GM19463 (cell line): ENCODE results near the gene TGFBRAP1.

Experiments used
- ATAC-seq: cut with Tn5 transposase; IDR thresholded peaks from one replicate; pipeline ENCODE4 v1.9.1; 2021; ENCODE audit warnings: mild to moderate bottlenecking, moderate library complexity; ENCODE audit not compliant: unreplicated experiment

The TGFBRAP1 gene

GRCh38 chr2:105329561-105330495 lies at the start of gene TGFBRAP1:
TGFBRAP1 (minus strand) TSS chr2:105329735; CDS start chr2:105308301, 21,434 bp downstream.
- peak; percentile 80 for ATAC-seq

GRCh38 chr2:105378921-105379383 lies 49.4 kb upstream of the TGFBRAP1 start:
- no peak for ATAC-seq

- no peak for ATAC-seq
These were observed 48.8 kb upstream of the TGFBRAP1 start for GRCh38 chr2:105378276-105378840.

GRCh38 chr2:105377871-105378270 lies 48.3 kb upstream of the TGFBRAP1 start:
- no peak for ATAC-seq

- ATAC-seq: no peak
These were observed 47.3 kb upstream of the TGFBRAP1 start for GRCh38 chr2:105376789-105377240.

GRCh38 chr2:105376010-105376409 lies 46.5 kb upstream of the TGFBRAP1 start:
- no peak for ATAC-seq

GRCh38 chr2:105375001-105375561 lies 45.5 kb upstream of the TGFBRAP1 start:
- ATAC-seq: no peak

GRCh38 chr2:105373895-105374401 lies 44.4 kb upstream of the TGFBRAP1 start:
- peak; percentile 86 for ATAC-seq

- ATAC-seq: peak; percentile 15
These were observed 43.8 kb upstream of the TGFBRAP1 start for GRCh38 chr2:105373344-105373781.

- ATAC-seq: no peak
These were observed 42.3 kb upstream of the TGFBRAP1 start for GRCh38 chr2:105371810-105372209.

GRCh38 chr2:105371156-105371555 lies 41.6 kb upstream of the TGFBRAP1 start:
- no peak for ATAC-seq

GRCh38 chr2:105369777-105370690 lies 40.5 kb upstream of the TGFBRAP1 start:
- peak; percentile 84 for ATAC-seq

GRCh38 chr2:105368759-105369408 lies 39.3 kb upstream of the TGFBRAP1 start:
- ATAC-seq: no peak

- ATAC-seq: no peak
These were observed 35.7 kb upstream of the TGFBRAP1 start for GRCh38 chr2:105365206-105365605.

GRCh38 chr2:105364436-105365139 lies 35.1 kb upstream of the TGFBRAP1 start:
- ATAC-seq: no peak

- no peak for ATAC-seq
These were observed 33.5 kb upstream of the TGFBRAP1 start for GRCh38 chr2:105362862-105363591.

- no peak for ATAC-seq
These were observed 31.8 kb upstream of the TGFBRAP1 start for GRCh38 chr2:105361102-105361889.

- no peak for ATAC-seq
These were observed 29.1 kb upstream of the TGFBRAP1 start for GRCh38 chr2:105358593-105358992.
